Measurements from ENCODE around the gene GATA6.

Gene GATA6

GRCh38 chr18:22169011-22169888 lies at the start of gene GATA6:
TSS of gene GATA6 (plus strand) at chr18:22169589. CDS start at chr18:22171145, 1,556 bp downstream.
- Mint-ChIP-seq H3K27ac (peak within 1 kb of the TSS; percentile 66), H3K4me1 (ENCODE audit: low read depth) (peaks cover 10% of the 10 kb centered on the region), H3K27me3 (ENCODE audit: low read depth) (peaks cover 80% of the 10 kb centered on the region), H3K9me3 (no peaks in the 10 kb centered on the region), H3K4me3 (peak within 1 kb of the TSS; percentile 83), H3K36me3 (ENCODE audit: low read depth) (peaks cover 3% of the 10 kb centered on the region)

GRCh38 chr18:22124970-22125369 lies 44.4 kb upstream of the GATA6 start:
- no peaks in the 10 kb centered on the region for H3K27me3 Mint-ChIP-seq (ENCODE audit: low read depth)
- H3K4me3 Mint-ChIP-seq, result no peak overlapping the region
- H3K36me3 Mint-ChIP-seq (ENCODE audit: low read depth), result no peaks in the 10 kb centered on the region
- H3K27ac Mint-ChIP-seq, result no peak overlapping the region
- no peaks in the 10 kb centered on the region for H3K4me1 Mint-ChIP-seq (ENCODE audit: low read depth)
- H3K9me3 Mint-ChIP-seq, result no peaks in the 10 kb centered on the region

- H3K27ac Mint-ChIP-seq, result no peak overlapping the region
- H3K4me3 Mint-ChIP-seq, result no peak overlapping the region
- H3K9me3 Mint-ChIP-seq, result no peaks in the 10 kb centered on the region
- H3K36me3 Mint-ChIP-seq (ENCODE audit: low read depth), result no peaks in the 10 kb centered on the region
- H3K27me3 Mint-ChIP-seq (ENCODE audit: low read depth), result no peaks in the 10 kb centered on the region
- H3K4me1 Mint-ChIP-seq (ENCODE audit: low read depth), result no peaks in the 10 kb centered on the region
Observed at GRCh38 chr18:22128954-22129353, 40.4 kb upstream of the GATA6 start.

GRCh38 chr18:22129778-22130177 lies 39.6 kb upstream of the GATA6 start:
- no peaks in the 10 kb centered on the region for H3K36me3 Mint-ChIP-seq (ENCODE audit: low read depth)
- no peaks in the 10 kb centered on the region for H3K27me3 Mint-ChIP-seq (ENCODE audit: low read depth)
- H3K9me3 Mint-ChIP-seq, result no peaks in the 10 kb centered on the region
- no peak overlapping the region for H3K4me3 Mint-ChIP-seq
- H3K27ac Mint-ChIP-seq, result no peak overlapping the region
- no peaks in the 10 kb centered on the region for H3K4me1 Mint-ChIP-seq (ENCODE audit: low read depth)

- Mint-ChIP-seq H3K27ac (no peak overlapping the region), H3K27me3 (ENCODE audit: low read depth) (no peaks in the 10 kb centered on the region), H3K9me3 (peaks cover 4% of the 10 kb centered on the region), H3K4me3 (no peak overlapping the region), H3K4me1 (ENCODE audit: low read depth) (no peaks in the 10 kb centered on the region), H3K36me3 (ENCODE audit: low read depth) (no peaks in the 10 kb centered on the region)
Observed at GRCh38 chr18:22132258-22132657, 37.1 kb upstream of the GATA6 start.

- H3K4me3 Mint-ChIP-seq, result no peak overlapping the region
- H3K9me3 Mint-ChIP-seq, result peaks cover 4% of the 10 kb centered on the region
- no peaks in the 10 kb centered on the region for H3K36me3 Mint-ChIP-seq (ENCODE audit: low read depth)
- no peak overlapping the region for H3K27ac Mint-ChIP-seq
- H3K27me3 Mint-ChIP-seq (ENCODE audit: low read depth), result no peaks in the 10 kb centered on the region
- no peaks in the 10 kb centered on the region for H3K4me1 Mint-ChIP-seq (ENCODE audit: low read depth)
Observed at GRCh38 chr18:22132763-22133162, 36.6 kb upstream of the GATA6 start.

GRCh38 chr18:22136395-22136794 lies 33.0 kb upstream of the GATA6 start:
- no peaks in the 10 kb centered on the region for H3K27me3 Mint-ChIP-seq (ENCODE audit: low read depth)
- no peaks in the 10 kb centered on the region for H3K36me3 Mint-ChIP-seq (ENCODE audit: low read depth)
- no peaks in the 10 kb centered on the region for H3K4me1 Mint-ChIP-seq (ENCODE audit: low read depth)
- no peak overlapping the region for H3K4me3 Mint-ChIP-seq
- peaks cover 4% of the 10 kb centered on the region for H3K9me3 Mint-ChIP-seq
- H3K27ac Mint-ChIP-seq, result no peak overlapping the region

- Mint-ChIP-seq H3K4me1 (ENCODE audit: low read depth) (no peaks in the 10 kb centered on the region), H3K27me3 (ENCODE audit: low read depth) (no peaks in the 10 kb centered on the region), H3K36me3 (ENCODE audit: low read depth) (no peaks in the 10 kb centered on the region), H3K27ac (no peak overlapping the region), H3K9me3 (peaks cover 4% of the 10 kb centered on the region), H3K4me3 (no peak overlapping the region)
Observed at GRCh38 chr18:22141211-22141610, 28.2 kb upstream of the GATA6 start.

- Mint-ChIP-seq H3K27me3 (ENCODE audit: low read depth) (peaks cover 5% of the 10 kb centered on the region), H3K4me1 (ENCODE audit: low read depth) (no peaks in the 10 kb centered on the region), H3K4me3 (no peak overlapping the region), H3K27ac (no peak overlapping the region), H3K9me3 (peaks cover 4% of the 10 kb centered on the region), H3K36me3 (ENCODE audit: low read depth) (no peaks in the 10 kb centered on the region)
Observed at GRCh38 chr18:22143347-22144340, 25.7 kb upstream of the GATA6 start.

GRCh38 chr18:22145160-22145559 lies 24.2 kb upstream of the GATA6 start:
- no peaks in the 10 kb centered on the region for H3K4me1 Mint-ChIP-seq (ENCODE audit: low read depth)
- no peak overlapping the region for H3K27ac Mint-ChIP-seq
- H3K27me3 Mint-ChIP-seq (ENCODE audit: low read depth), result peaks cover 5% of the 10 kb centered on the region
- H3K36me3 Mint-ChIP-seq (ENCODE audit: low read depth), result no peaks in the 10 kb centered on the region
- no peak overlapping the region for H3K4me3 Mint-ChIP-seq
- H3K9me3 Mint-ChIP-seq, result peaks cover 4% of the 10 kb centered on the region

GRCh38 chr18:22149710-22150109 lies 19.7 kb upstream of the GATA6 start:
- Mint-ChIP-seq H3K9me3 (peaks cover 4% of the 10 kb centered on the region), H3K4me3 (no peak overlapping the region), H3K27ac (no peak overlapping the region), H3K36me3 (ENCODE audit: low read depth) (no peaks in the 10 kb centered on the region), H3K27me3 (ENCODE audit: low read depth) (peaks cover 5% of the 10 kb centered on the region), H3K4me1 (ENCODE audit: low read depth) (no peaks in the 10 kb centered on the region)

- H3K36me3 Mint-ChIP-seq (ENCODE audit: low read depth), result no peaks in the 10 kb centered on the region
- H3K27ac Mint-ChIP-seq, result no peak overlapping the region
- H3K4me3 Mint-ChIP-seq, result no peak overlapping the region
- H3K9me3 Mint-ChIP-seq, result no peaks in the 10 kb centered on the region
- H3K4me1 Mint-ChIP-seq (ENCODE audit: low read depth), result no peaks in the 10 kb centered on the region
- peaks cover 5% of the 10 kb centered on the region for H3K27me3 Mint-ChIP-seq (ENCODE audit: low read depth)
Observed at GRCh38 chr18:22152093-22152492, 17.3 kb upstream of the GATA6 start.

- Mint-ChIP-seq H3K9me3 (no peaks in the 10 kb centered on the region), H3K27me3 (ENCODE audit: low read depth) (peaks cover under 1% of the 10 kb centered on the region), H3K4me3 (no peak overlapping the region)
Observed at GRCh38 chr18:22153428-22153827, 16.0 kb upstream of the GATA6 start.

GRCh38 chr18:22155584-22155983 lies 13.8 kb upstream of the GATA6 start:
- Mint-ChIP-seq H3K9me3 (no peaks in the 10 kb centered on the region), H3K4me3 (no peak overlapping the region), H3K27me3 (ENCODE audit: low read depth) (no peaks in the 10 kb centered on the region), H3K36me3 (ENCODE audit: low read depth) (no peaks in the 10 kb centered on the region), H3K27ac (no peak overlapping the region), H3K4me1 (ENCODE audit: low read depth) (no peaks in the 10 kb centered on the region)

More at GRCh38 chr18:22153428-22153827, 16.0 kb upstream of the GATA6 start:
- H3K36me3 Mint-ChIP-seq (ENCODE audit: low read depth), result no peaks in the 10 kb centered on the region
- no peak overlapping the region for H3K27ac Mint-ChIP-seq
- no peaks in the 10 kb centered on the region for H3K4me1 Mint-ChIP-seq (ENCODE audit: low read depth)
